Mesendoderm (in vitro differentiated cells): ENCODE results near the gene TPM3.
"Not testable (repeated sequence)": the region's sequence is repeated elsewhere in the genome, so short reads cannot be mapped to it uniquely, and the experiment has no call there.

ENCODE experiments used
- DNase-seq: peaks from one replicate; pipeline ENCODE4 v3.0.0; 2013
- H2AK5ac ChIP-seq: 2 replicates; pipeline ENCODE4 v1.6.1; 2013; ENCODE audit warnings: low read length, inconsistent platforms
- H2BK120ac ChIP-seq: 2 replicates; pipeline ENCODE4 v1.6.1; 2013; ENCODE audit warnings: low read depth, mild to moderate bottlenecking, low read length, moderate library complexity, mixed read lengths
- H2BK15ac ChIP-seq: replicated peaks from 2 replicates; pipeline ENCODE4 v1.6.1; 2013; ENCODE audit warnings: low read depth, mild to moderate bottlenecking, moderate library complexity
- H2BK5ac ChIP-seq: 2 replicates; pipeline ENCODE4 v1.6.1; 2013; ENCODE audit warnings: low read length, inconsistent platforms
- H3K18ac ChIP-seq: 2 replicates; pipeline ENCODE4 v1.6.1; 2013; ENCODE audit warnings: mild to moderate bottlenecking, low read length, mixed read lengths
- H3K23ac ChIP-seq: one replicate; pipeline ENCODE4 v1.6.1; 2013; ENCODE audit warnings: low read length
- H3K27ac ChIP-seq: 2 replicates; pipeline ENCODE4 v1.5.1; 2013; ENCODE audit warnings: low read depth, mild to moderate bottlenecking, inconsistent platforms, low read length, moderate library complexity
- H3K27me3 ChIP-seq: 2 replicates; pipeline ENCODE4 v1.6.1; 2013; ENCODE audit warnings: low read length, control low read depth, mild to moderate bottlenecking, inconsistent platforms; ENCODE audit not compliant: insufficient read depth, poor library complexity
- H3K36me3 ChIP-seq: 2 replicates; pipeline ENCODE4 v1.6.1; 2013; ENCODE audit warnings: low read length, inconsistent platforms; ENCODE audit not compliant: control insufficient read depth, insufficient read depth
- H3K4ac ChIP-seq: one replicate; pipeline ENCODE4 v1.6.1; 2013; ENCODE audit warnings: low read depth, mild to moderate bottlenecking, low read length, moderate library complexity
- H3K4me1 ChIP-seq: 2 replicates; pipeline ENCODE4 v1.6.1; 2013; ENCODE audit warnings: low read depth, low read length, inconsistent platforms; ENCODE audit not compliant: control insufficient read depth
- H3K4me2 ChIP-seq: 2 replicates; pipeline ENCODE4 v1.6.1; 2013; ENCODE audit warnings: low read length
- H3K4me3 ChIP-seq: 2 replicates; pipeline ENCODE4 v1.5.1; 2013; ENCODE audit warnings: mild to moderate bottlenecking, low read length
- H3K56ac ChIP-seq: one replicate; pipeline ENCODE4 v1.6.1; 2013; ENCODE audit warnings: low read length
- H3K79me1 ChIP-seq: 2 replicates; pipeline ENCODE4 v1.6.1; 2013; ENCODE audit warnings: low read length, inconsistent platforms
- H3K79me2 ChIP-seq: 2 replicates; pipeline ENCODE4 v1.6.1; 2013; ENCODE audit warnings: mild to moderate bottlenecking, low read length; ENCODE audit not compliant: control insufficient read depth, insufficient read depth
- H3K9ac ChIP-seq: 2 replicates; pipeline ENCODE4 v1.6.1; 2013; ENCODE audit warnings: low read length, inconsistent platforms
- H4K5ac ChIP-seq: one replicate; pipeline ENCODE4 v1.6.1; 2013; ENCODE audit warnings: low read length
- H4K8ac ChIP-seq: one replicate; pipeline ENCODE4 v1.6.1; 2013; ENCODE audit warnings: low read depth, mild to moderate bottlenecking, control low read depth, low read length, moderate library complexity
- WGBS: extraction: QIAGEN DNeasy Blood & Tissue Kit; methylation state at CpG from one replicate; pipeline ENCODE4 v1.1.7; 2013; ENCODE audit warnings: low lambda C conversion rate, missing lambda C conversion rate; ENCODE audit not compliant: insufficient coverage; ENCODE audit errors: extremely low coverage; 5-methylcytosine and 5-hydroxymethylcytosine counted together

TPM3 gene

GRCh38 chr1:154236855-154237254 is 45.0 kb upstream of the TPM3 start:
- no peak for DNase-seq
- no peak overlapping the region for H3K27ac ChIP-seq
- 100% methylated on average over 1 of the region's 4 CpGs for WGBS
- no peaks in the 10 kb centered on the region for H3K4me1 ChIP-seq
- H3K79me2 ChIP-seq = peaks cover 14% of the 10 kb centered on the region
- H3K18ac ChIP-seq = no peak overlapping the region
- H2BK5ac ChIP-seq = no peak overlapping the region
- no peak overlapping the region for H3K56ac ChIP-seq
- H3K23ac ChIP-seq = no peak overlapping the region
- H3K4me2 ChIP-seq = no peak overlapping the region
- H4K8ac ChIP-seq = no peak overlapping the region
- no peak overlapping the region for H2BK120ac ChIP-seq
- H3K4me3 ChIP-seq = no peak overlapping the region
- no peaks in the 10 kb centered on the region for H3K27me3 ChIP-seq
- no peak overlapping the region for H4K5ac ChIP-seq
- peaks cover 17% of the 10 kb centered on the region for H3K79me1 ChIP-seq
- H3K36me3 ChIP-seq = peaks cover 16% of the 10 kb centered on the region
- no peak overlapping the region for H2BK15ac ChIP-seq
- H3K4ac ChIP-seq = no peak overlapping the region
- H3K9ac ChIP-seq = no peak overlapping the region
- no peak overlapping the region for H2AK5ac ChIP-seq

GRCh38 chr1:154233127-154233526 is 41.2 kb upstream of the TPM3 start:
- H3K4ac ChIP-seq, H3K9ac ChIP-seq, H3K27me3 ChIP-seq, H3K56ac ChIP-seq, H2BK120ac ChIP-seq, H3K4me3 ChIP-seq, H4K8ac ChIP-seq, H4K5ac ChIP-seq, DNase-seq, H3K4me1 ChIP-seq, H2BK5ac ChIP-seq, H2BK15ac ChIP-seq, H3K4me2 ChIP-seq, H3K23ac ChIP-seq, H2AK5ac ChIP-seq, H3K27ac ChIP-seq, H3K18ac ChIP-seq: not testable (repeated sequence)
- H3K79me2 ChIP-seq = peaks cover 20% of the 10 kb centered on the region
- peaks cover 14% of the 10 kb centered on the region for H3K79me1 ChIP-seq
- H3K36me3 ChIP-seq = peaks cover 16% of the 10 kb centered on the region
- no CpG with 5 or more reads among the region's 12 CpGs for WGBS

- H3K4me3 ChIP-seq, H3K4ac ChIP-seq, H3K27me3 ChIP-seq, H3K4me2 ChIP-seq, H3K27ac ChIP-seq, H3K4me1 ChIP-seq, H2AK5ac ChIP-seq, H2BK5ac ChIP-seq, H4K8ac ChIP-seq, H3K23ac ChIP-seq, DNase-seq, H2BK120ac ChIP-seq, H2BK15ac ChIP-seq, H3K56ac ChIP-seq, H4K5ac ChIP-seq, H3K9ac ChIP-seq, H3K18ac ChIP-seq: not testable (repeated sequence)
- peaks cover 25% of the 10 kb centered on the region for H3K79me2 ChIP-seq
- H3K79me1 ChIP-seq = peaks cover 13% of the 10 kb centered on the region
- WGBS = no CpG with 5 or more reads among the region's 3 CpGs
- H3K36me3 ChIP-seq = peaks cover 14% of the 10 kb centered on the region
Measured at GRCh38 chr1:154231112-154231511, 39.2 kb upstream of the TPM3 start.

- no CpG with 5 or more reads among the region's 2 CpGs for WGBS
- Histone ChIP-seq H3K23ac (no peak overlapping the region), H3K27ac (no peak overlapping the region)
Measured at GRCh38 chr1:154225370-154225769, 33.5 kb upstream of the TPM3 start.

GRCh38 chr1:154223621-154224020 is 31.7 kb upstream of the TPM3 start:
- Histone ChIP-seq H2AK5ac (no peak overlapping the region), H2BK15ac (no peak overlapping the region), H3K79me2 (peaks cover 75% of the 10 kb centered on the region), H3K4ac (no peak overlapping the region), H4K8ac (no peak overlapping the region), H3K79me1 (peaks cover 10% of the 10 kb centered on the region), H3K23ac (no peak overlapping the region), H3K4me1 (peaks cover 5% of the 10 kb centered on the region), H3K36me3 (peaks cover 7% of the 10 kb centered on the region), H3K27me3 (no peaks in the 10 kb centered on the region), H3K18ac (no peak overlapping the region), H2BK120ac (no peak overlapping the region), H3K27ac (no peak overlapping the region), H3K4me2 (no peak overlapping the region), H3K4me3 (no peak overlapping the region), H2BK5ac (no peak overlapping the region), H3K56ac (no peak overlapping the region), H4K5ac (no peak overlapping the region), H3K9ac (no peak overlapping the region)
- no CpG with 5 or more reads among the region's 2 CpGs for WGBS
- no peak for DNase-seq

More at GRCh38 chr1:154225370-154225769, 33.5 kb upstream of the TPM3 start:
- no peak overlapping the region for H3K56ac ChIP-seq
- peaks cover 9% of the 10 kb centered on the region for H3K79me1 ChIP-seq
- H2BK15ac ChIP-seq = no peak overlapping the region
- H2BK120ac ChIP-seq = no peak overlapping the region
- H3K79me2 ChIP-seq = peaks cover 63% of the 10 kb centered on the region
- no peak overlapping the region for H3K4ac ChIP-seq
- no peak overlapping the region for H3K4me2 ChIP-seq
- peaks cover 1% of the 10 kb centered on the region for H3K4me1 ChIP-seq
- H3K18ac ChIP-seq = no peak overlapping the region
- H2AK5ac ChIP-seq = no peak overlapping the region
- no peaks in the 10 kb centered on the region for H3K27me3 ChIP-seq
- H4K5ac ChIP-seq = no peak overlapping the region
- peaks cover 11% of the 10 kb centered on the region for H3K36me3 ChIP-seq
- H2BK5ac ChIP-seq = no peak overlapping the region
- no peak overlapping the region for H3K9ac ChIP-seq
- DNase-seq = no peak
- no peak overlapping the region for H3K4me3 ChIP-seq
- no peak overlapping the region for H4K8ac ChIP-seq

GRCh38 chr1:154222918-154223317 is 31.0 kb upstream of the TPM3 start:
- Histone ChIP-seq H2BK15ac (no peak overlapping the region), H3K23ac (no peak overlapping the region), H3K79me2 (peaks cover 77% of the 10 kb centered on the region), H3K4me1 (peaks cover 5% of the 10 kb centered on the region), H2BK5ac (no peak overlapping the region), H3K79me1 (peaks cover 7% of the 10 kb centered on the region), H3K4me3 (no peak overlapping the region), H3K18ac (no peak overlapping the region), H3K4ac (no peak overlapping the region), H3K27ac (no peak overlapping the region), H3K56ac (no peak overlapping the region), H3K4me2 (peak overlapping the region; percentile 3), H2AK5ac (no peak overlapping the region), H4K5ac (no peak overlapping the region), H3K9ac (peak overlapping the region; percentile 14), H3K27me3 (no peaks in the 10 kb centered on the region), H2BK120ac (no peak overlapping the region), H4K8ac (no peak overlapping the region), H3K36me3 (peaks cover 4% of the 10 kb centered on the region)
- no CpG with 5 or more reads among the region's 1 CpG for WGBS
- DNase-seq = no peak
